Right atrium auricular region (tissue), 2 donors: ENCODE data around the gene DRD5. TPM values are rescaled to one million over a fixed set of nuclear protein-coding genes. Genes with fewer than 3 reads are reported as not detected.

Source experiments
- DNase-seq: peaks from one replicate; pipeline ENCODE4 v3.0.0-alpha.2; 2019; ENCODE audit warnings: low spot score
- H3K27ac ChIP-seq, 2 donors: fragments of 200-600 bp; sonication (generic); 1 replicate in 1 of 2; 2 replicates in 1 of 2; pipeline ENCODE4 v1.5.1; 2016 to 2019
- H3K27me3 ChIP-seq, 2 donors: fragments of 200-600 bp; sonication (generic); one replicate each; pipeline versions ENCODE4 v1.5.1 to v1.6.0; 2017 to 2019
- H3K36me3 ChIP-seq: fragments of 200-600 bp; sonication (generic); one replicate; pipeline ENCODE4 v1.5.1; 2016
- H3K4me1 ChIP-seq, 2 donors: fragments of 200-600 bp; sonication (generic); one replicate each; pipeline versions ENCODE4 v1.5.1 to v1.6.0; 2017 to 2019
- H3K4me3 ChIP-seq, 2 donors: fragments of 200-600 bp; sonication (generic); 1 replicate in 1 of 2; 2 replicates in 1 of 2; pipeline ENCODE4 v1.5.1; 2017 to 2019; ENCODE audit warnings: mild to moderate bottlenecking in 1 of 2, moderate library complexity in 1 of 2
- H3K9me3 ChIP-seq, 2 donors: fragments of 200-600 bp; sonication (generic); one replicate each; pipeline ENCODE4 v1.5.1; 2019
- CTCF ChIP-seq, 2 donors: fragments of 200-600 bp; sonication (generic); IDR thresholded peaks; one replicate each; pipeline ENCODE4 v1.5.1; 2019; ENCODE audit warnings: antibody characterized with exemption in 2 of 2
- total RNA-seq, 2 donors: library from RNA; depleted of rRNA; stranded (reverse); fragments of >200 nt; gene quantifications; one replicate each; pipeline ENCODE4 v1.1.0, GENCODE V29; 2016

DRD5 gene
- total RNA-seq, 2 donors from 2014 or later, result 0.24 TPM; not detected in 1

- Histone ChIP-seq H3K4me3 (no peak overlapping the region), H3K27me3 (no peaks in the 10 kb centered on the region), H3K27ac (peak overlapping the region in 1 of 2 donors; percentile 28), H3K4me1 (no peaks in the 10 kb centered on the region), H3K9me3 (no peaks in the 10 kb centered on the region), H3K36me3 (no peaks in the 10 kb centered on the region)
- DNase-seq, result no peak
- TF ChIP-seq CTCF (IDR thresholded peaks at IDR 0.05), result no peak
These were observed 51.2 kb downstream of the DRD5 start for GRCh38 chr4:9832640-9833039.

- Histone ChIP-seq H3K27ac (peak overlapping the region; percentile 19 to 28), H3K36me3 (no peaks in the 10 kb centered on the region), H3K9me3 (no peaks in the 10 kb centered on the region), H3K27me3 (no peaks in the 10 kb centered on the region), H3K4me1 (no peaks in the 10 kb centered on the region), H3K4me3 (no peak overlapping the region)
- no peak for TF ChIP-seq CTCF (IDR thresholded peaks at IDR 0.05)
- no peak for DNase-seq
These were observed 52.0 kb downstream of the DRD5 start for GRCh38 chr4:9833421-9833820.

Other genes starting within 250 kb of the DRD5 start
- 1 to 10 TPM; 3.5 to 5.8 TPM for gene SLC2A9, start 239.9 kb downstream of the DRD5 start, total RNA-seq